ENCODE measurements around the gene TBC1D10A.

Gene TBC1D10A

GRCh38 chr22:30244066-30244465 is 82.7 kb downstream of the TBC1D10A start:
- peaks cover 18 to 41% of the 10 kb centered on the region in 2 donors for H3K27me3 ChIP-seq (ENCODE audit: control insufficient read depth in 1 of 2, insufficient read depth in 2 of 2, low read length in 2 of 2)

GRCh38 chr22:30243661-30244060 is 83.1 kb downstream of the TBC1D10A start:
- Histone ChIP-seq H3K4me1 (ENCODE audit: control insufficient read depth, insufficient read depth, low read length) (peaks cover 10% of the 10 kb centered on the region), H3K9me3 (ENCODE audit: control insufficient read depth in 2 of 2, low read length in 2 of 2) (no peaks in the 10 kb centered on the region)

More at GRCh38 chr22:30244066-30244465, 82.7 kb downstream of the TBC1D10A start:
- Histone ChIP-seq H3K4me3 (ENCODE audit: low read length in 2 of 2) (no peak overlapping the region), H3K9ac (ENCODE audit: low read length in 2 of 2) (no peak overlapping the region), H3K9me3 (ENCODE audit: control insufficient read depth in 2 of 2, low read length in 2 of 2) (no peaks in the 10 kb centered on the region), H3K36me3 (ENCODE audit: control insufficient read depth in 2 of 2, insufficient read depth in 2 of 2, low read length in 2 of 2) (no peaks in the 10 kb centered on the region), H3K27ac (ENCODE audit: low read length) (no peak overlapping the region), H3K4me1 (ENCODE audit: control insufficient read depth, insufficient read depth, low read length) (peaks cover 10% of the 10 kb centered on the region)

More at GRCh38 chr22:30243661-30244060, 83.1 kb downstream of the TBC1D10A start:
- H3K36me3 ChIP-seq (ENCODE audit: control insufficient read depth in 2 of 2, insufficient read depth in 2 of 2, low read length in 2 of 2), result no peaks in the 10 kb centered on the region
- H3K27me3 ChIP-seq (ENCODE audit: control insufficient read depth in 1 of 2, insufficient read depth in 2 of 2, low read length in 2 of 2), result peaks cover 18 to 41% of the 10 kb centered on the region in 2 donors
- H3K9ac ChIP-seq (ENCODE audit: low read length in 2 of 2), result no peak overlapping the region
- H3K27ac ChIP-seq (ENCODE audit: low read length), result no peak overlapping the region
- H3K4me3 ChIP-seq (ENCODE audit: low read length in 2 of 2), result no peak overlapping the region
